RWPE1 (cell line): ENCODE results near the gene POLN.

Source experiments
- CTCF ChIA-PET: fragments of 350-600 bp; sonication (Branson Sonifier 250); formaldehyde crosslinking; extraction: SDS; loops from one replicate; lab custom pipeline; 2021; lab: Yijun Ruan, JAX
- POLR2A ChIA-PET: fragments of 400-600 bp; formaldehyde crosslinking; extraction: SDS; loops from one replicate; lab custom pipeline; 2020; ENCODE audit warnings: antibody characterized with exemption; ENCODE audit not compliant: low non-redundant PET; lab: Yijun Ruan, JAX
- DNase-seq: peaks from one replicate; pipeline ENCODE4 v3.0.0; 2012; ENCODE audit warnings: low spot score
- H3K27ac ChIP-seq: fragments of 450-650 bp; 2 replicates; pipeline ENCODE4 v1.5.1; 2017
- CTCF ChIP-seq: fragments of 450-650 bp; conservative IDR thresholded peaks from 2 replicates; pipeline ENCODE4 v1.5.1; 2017; ENCODE audit warnings: low read depth, mild to moderate bottlenecking

POLN gene

GRCh38 chr4:2248821-2249261 lies 6.9 kb upstream of the POLN start:
- no peak for TF ChIP-seq CTCF
- peak overlapping the region; percentile 66 for H3K27ac ChIP-seq
- ChIA-PET CTCF (no interaction called here), POLR2A (interaction anchor here (1.0 kb wide), 1 partner anchor 13 kb away, joined by 4 read pairs; no protein-coding TSS in a partner anchor)
- DNase-seq, result no peak

- H3K27ac ChIP-seq, result peak overlapping the region; percentile 66
- TF ChIP-seq CTCF, result no peak
- CTCF ChIA-PET, result no interaction called here
- POLR2A ChIA-PET, result interaction anchor here (1.0 kb wide), 1 partner anchor 14 kb away, joined by 4 read pairs; no protein-coding TSS in a partner anchor
- no peak for DNase-seq
Observed at GRCh38 chr4:2248044-2248780, 6.3 kb upstream of the POLN start.

GRCh38 chr4:2247128-2248043 lies 5.5 kb upstream of the POLN start:
- H3K27ac ChIP-seq, result peak overlapping the region; percentile 66
- ChIA-PET POLR2A (no interaction called here), CTCF (no interaction called here)
- DNase-seq, result no peak
- TF ChIP-seq CTCF, result no peak

GRCh38 chr4:2246384-2247127 lies 4.6 kb upstream of the POLN start:
- TF ChIP-seq CTCF, result no peak
- DNase-seq, result no peak
- H3K27ac ChIP-seq, result peak overlapping the region; percentile 41
- ChIA-PET POLR2A (no interaction called here), CTCF (no interaction called here)

- no peak for TF ChIP-seq CTCF
- POLR2A ChIA-PET, result no interaction called here
- DNase-seq, result no peak
- peak overlapping the region; percentile 41 for H3K27ac ChIP-seq
- CTCF ChIA-PET, result no interaction called here
Observed at GRCh38 chr4:2245787-2246275, 3.9 kb upstream of the POLN start.
